Islet of Langerhans (tissue), 1 donor: Measurements from ENCODE around the gene SLMAP.

Experiments used
- FAIRE-seq: peaks from one replicate; lab custom pipeline; 2011; peaks lifted over from hg19 to GRCh38; lab: Jason Lieb, UNC

Gene SLMAP

DNA sequence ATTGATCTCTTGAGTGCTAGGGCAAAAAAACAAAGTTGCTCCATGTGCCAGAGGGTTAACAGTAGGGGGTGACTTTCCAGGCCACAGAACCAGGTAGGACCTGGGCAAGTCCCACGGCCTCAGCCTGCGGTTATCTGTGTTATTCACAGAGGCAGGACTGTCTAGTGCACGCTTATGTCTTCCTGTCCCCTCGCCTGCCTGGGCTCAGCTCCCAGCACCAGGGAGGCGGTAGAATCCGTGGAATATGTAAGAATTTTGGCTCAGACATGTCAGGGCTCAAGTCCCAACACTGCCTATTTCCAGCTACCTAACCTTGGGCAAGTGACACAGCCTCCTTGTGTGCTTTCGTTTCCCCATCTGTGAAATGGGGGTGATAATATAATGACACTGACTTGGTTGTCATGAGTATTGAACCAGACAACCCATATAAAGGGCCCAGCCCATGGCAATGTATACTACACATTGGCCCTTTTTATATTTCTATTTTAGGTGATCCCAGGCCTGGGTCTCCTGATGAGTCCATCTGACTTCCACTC is 207.8 kb downstream of the SLMAP start:
- no peak for FAIRE-seq

DNA sequence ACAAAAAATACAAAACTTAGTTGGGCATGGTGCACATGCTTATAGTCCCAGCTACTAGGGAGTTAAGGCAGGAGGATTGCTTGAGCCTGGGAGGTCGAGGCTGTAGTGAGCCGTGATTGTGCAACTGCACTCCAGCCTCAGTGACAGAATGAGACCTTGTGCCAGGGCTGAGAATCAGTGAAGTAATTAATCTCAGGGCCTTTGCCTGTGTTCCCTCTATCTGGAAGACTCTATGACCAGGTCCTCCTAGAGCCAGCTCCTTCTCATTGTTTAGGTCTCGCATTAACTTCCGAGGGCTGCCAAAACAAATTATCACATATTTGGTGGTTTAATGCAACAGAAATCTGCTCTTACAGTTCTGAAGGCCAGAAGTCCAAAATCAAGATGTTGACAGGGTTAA is 210.7 kb downstream of the SLMAP start:
- FAIRE-seq = no peak

GRCh38 chr3:57967590-57967989 is 211.5 kb downstream of the SLMAP start:
- no peak for FAIRE-seq

GRCh38 chr3:57968501-57968900 is 212.4 kb downstream of the SLMAP start:
- FAIRE-seq = no peak

DNA sequence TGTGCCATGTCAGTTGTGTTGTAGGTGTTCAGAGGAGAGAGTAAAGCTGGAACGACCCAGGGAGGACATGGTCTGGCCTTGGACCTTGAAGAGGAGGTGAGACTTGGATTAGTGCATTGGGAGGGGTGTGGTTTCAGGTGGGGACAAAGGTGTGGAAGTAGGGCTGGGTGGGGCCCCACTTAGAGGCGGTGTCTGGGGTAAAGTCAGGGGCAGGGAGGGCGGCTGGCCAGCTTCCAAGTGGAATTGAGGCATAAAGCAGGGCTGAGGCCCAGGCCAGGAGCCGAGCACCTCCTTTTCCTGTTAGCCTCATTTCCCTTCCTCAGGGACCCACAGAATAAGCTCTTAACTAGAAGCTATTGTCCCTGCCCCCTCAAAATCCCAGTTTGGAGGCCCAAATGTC is 215.9 kb downstream of the SLMAP start:
- FAIRE-seq = no peak

- FAIRE-seq = no peak
Measured at GRCh38 chr3:57972531-57973111, 216.5 kb downstream of the SLMAP start.

DNA sequence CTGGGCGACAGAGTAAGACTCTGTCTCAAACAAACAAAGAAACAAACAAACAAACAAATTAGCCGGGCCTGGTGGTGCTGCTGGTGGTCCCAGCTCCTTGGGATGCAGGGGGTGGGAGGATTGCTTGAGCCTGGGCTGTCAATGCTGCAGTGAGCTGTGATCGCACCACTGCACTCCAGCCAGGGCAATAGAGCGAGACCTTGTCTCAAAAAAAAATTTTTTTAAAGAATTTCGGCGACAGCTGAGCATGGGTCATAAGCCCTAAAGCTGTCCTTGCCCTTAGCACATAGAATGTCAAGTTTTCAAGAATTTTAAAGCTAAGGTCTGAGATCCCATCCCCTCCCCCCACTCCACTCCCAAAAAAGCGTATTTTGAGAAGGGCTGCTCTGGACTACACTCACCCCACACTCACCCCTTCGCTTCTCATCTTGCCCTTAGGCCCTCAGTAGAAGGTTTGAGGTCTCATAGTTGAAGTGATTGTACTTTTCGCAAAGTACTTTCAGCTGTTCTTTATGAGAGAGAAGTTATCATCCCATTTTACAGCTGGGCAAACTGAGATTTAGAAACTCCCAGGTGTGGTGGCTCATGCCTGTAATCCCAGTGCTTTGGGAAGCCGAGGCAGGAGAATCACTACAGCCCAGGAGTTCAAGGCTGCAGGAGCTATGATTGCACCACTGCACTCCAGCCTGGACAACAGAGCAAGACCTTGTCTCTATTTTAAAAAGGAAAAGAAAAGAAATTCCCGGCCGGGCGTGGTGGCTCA is 217.8 kb downstream of the SLMAP start:
- FAIRE-seq = no peak

- no peak for FAIRE-seq
Measured at GRCh38 chr3:57974796-57975388, 218.8 kb downstream of the SLMAP start.

- FAIRE-seq = no peak
Measured at GRCh38 chr3:57977818-57978235, 221.7 kb downstream of the SLMAP start.

GRCh38 chr3:57978316-57978715 is 222.2 kb downstream of the SLMAP start:
- no peak for FAIRE-seq
